HCT116 (cell line): Measurements from ENCODE around the gene CHSY1. TPM values are rescaled to one million over a fixed set of nuclear protein-coding genes. Genes with fewer than 3 reads are reported as not detected.

Experiments
- ATAC-seq: fragments of 200-7000 bp; cut with Tn5 transposase; 2 replicates; pipeline ENCODE4 v1.9.1; 2020; ENCODE audit warnings: mild to moderate bottlenecking, moderate library complexity
- BruUV-seq: library from RNA; stranded (reverse); fragments of 400-500 nt; replicated peaks from 2 replicates; lab custom pipeline; 2021; lab: Mats Ljungman, UMichigan
- CTCF ChIA-PET: fragments of 300-600 bp; sonication (Branson Sonifier 250); formaldehyde crosslinking; loops from one replicate; lab custom pipeline; 2021; ENCODE audit warnings: antibody characterized with exemption; lab: Charles Lee
- POLR2A ChIA-PET: fragments of 300-600, 350-600 bp; sonication (Branson Sonifier 250); formaldehyde crosslinking; loops from one replicate; lab custom pipeline; 2021; ENCODE audit warnings: antibody characterized with exemption; lab: Charles Lee
- RAD21 ChIA-PET, 2 experiments: fragments of 300-600 bp; sonication (Branson Sonifier 250); formaldehyde crosslinking; loops; one replicate each; lab custom pipeline; 2023; ENCODE audit warnings: low total read pairs in 2 of 2; ENCODE audit not compliant: uncharacterized antibody in 2 of 2, unreplicated experiment in 2 of 2, low non-redundant PET in 1 of 2; lab: Charles Lee
- DNase-seq: peaks from one replicate; pipeline ENCODE4 v3.0.0-alpha.2; 2010; ENCODE audit warnings: low read depth, low spot score
- H2AFZ ChIP-seq: fragments of 200-600 bp; shearing (Covaris generic), sonication (generic); 2 replicates; pipeline ENCODE4 v1.6.1; 2017; ENCODE audit warnings: low read depth, mixed run types, mixed read lengths, antibody characterized with exemption, low read length; ENCODE audit not compliant: poor library complexity, severe bottlenecking
- H3K27ac ChIP-seq: 2 replicates; pipeline ENCODE4 v1.5.1; 2012; ENCODE audit warnings: low read depth, low read length
- H3K27me3 ChIP-seq: fragments of 200-600 bp; sonication (generic); 2 replicates; pipeline ENCODE4 v1.6.1; 2016; ENCODE audit warnings: mixed run types, low read length, mixed read lengths; ENCODE audit not compliant: insufficient read depth
- H3K36me3 ChIP-seq, 2 experiments: fragments of 200-500 bp in 1 of 2; fragments of 200-600 bp in 1 of 2; sonication (Bioruptor generic) in 1 of 2; sonication (generic) in 1 of 2; 2 replicates each; pipeline versions ENCODE4 v1.5.1 to v1.6.1; 2014 to 2016; ENCODE audit warnings: low read length in 2 of 2, inconsistent platforms in 1 of 2, mixed read lengths in 1 of 2, mixed run types in 1 of 2; ENCODE audit not compliant: insufficient read depth in 2 of 2, control insufficient read depth in 1 of 2
- H3K4me1 ChIP-seq, 2 experiments: fragments of 200-600 bp in 1 of 2; sonication (generic) in 1 of 2; 2 replicates each; pipeline versions ENCODE4 v1.5.1 to v1.6.1; 2012 to 2017; ENCODE audit warnings: low read length in 2 of 2, inconsistent platforms in 1 of 2, mild to moderate bottlenecking in 1 of 2, mixed read lengths in 1 of 2, mixed run types in 1 of 2, moderate library complexity in 1 of 2; ENCODE audit not compliant: insufficient read depth in 2 of 2, control insufficient read depth in 1 of 2
- H3K4me2 ChIP-seq: fragments of 200-600 bp; sonication (generic); 2 replicates; pipeline ENCODE4 v1.6.1; 2017; ENCODE audit warnings: mixed run types, low read length, mixed read lengths
- H3K4me3 ChIP-seq, 2 experiments: fragments of 200-600 bp in 1 of 2; sonication (generic) in 1 of 2; replicated peaks in 1 of 2; 2 replicates each; pipeline ENCODE4 v1.5.1; 2011 to 2016; ENCODE audit warnings: low read length in 2 of 2, control low read depth in 1 of 2, low read depth in 1 of 2, mild to moderate bottlenecking in 1 of 2, mixed read lengths in 1 of 2, mixed run types in 1 of 2
- H3K79me2 ChIP-seq: fragments of 200-600 bp; sonication (generic); 2 replicates; pipeline ENCODE4 v1.6.1; 2017; ENCODE audit warnings: mild to moderate bottlenecking, mixed run types, low read length, moderate library complexity, mixed read lengths; ENCODE audit not compliant: insufficient read depth
- H3K9ac ChIP-seq: fragments of 200-600 bp; sonication (generic); 2 replicates; pipeline ENCODE4 v1.6.1; 2016; ENCODE audit warnings: low read length, mixed read lengths
- H3K9me2 ChIP-seq: fragments of 200-600 bp; sonication (generic), shearing (Covaris generic); 2 replicates; pipeline ENCODE4 v1.6.1; 2017; ENCODE audit warnings: mixed run types, mild to moderate bottlenecking, moderate library complexity; ENCODE audit not compliant: insufficient read depth
- H3K9me3 ChIP-seq, 2 experiments: fragments of 200-500 bp in 1 of 2; fragments of 200-600 bp in 1 of 2; sonication (Bioruptor generic) in 1 of 2; sonication (generic) in 1 of 2; 2 replicates each; pipeline ENCODE4 v1.6.1; 2014 to 2017; ENCODE audit warnings: low read length in 2 of 2, mixed read lengths in 2 of 2, inconsistent platforms in 1 of 2, low read depth in 1 of 2, mild to moderate bottlenecking in 1 of 2, mixed run types in 1 of 2, moderate library complexity in 1 of 2; ENCODE audit not compliant: control insufficient read depth in 1 of 2, insufficient read depth in 1 of 2
- H4K20me1 ChIP-seq: fragments of 200-600 bp; sonication (generic), shearing (Covaris generic); 2 replicates; pipeline ENCODE4 v1.6.1; 2017; ENCODE audit warnings: mixed run types, mild to moderate bottlenecking, moderate library complexity; ENCODE audit not compliant: insufficient read depth
- ELF1 ChIP-seq: IDR thresholded peaks from 2 replicates; pipeline ENCODE4 v1.6.1; 2012; ENCODE audit warnings: low read depth, borderline replicate concordance
- EZH2 ChIP-seq: fragments of 200-600 bp; sonication (generic); IDR thresholded peaks from 2 replicates; pipeline ENCODE4 v1.6.1; 2017; ENCODE audit warnings: antibody characterized with exemption, mixed run types
- POLR2AphosphoS5 ChIP-seq: IDR thresholded peaks from 2 replicates; pipeline ENCODE4 v1.6.1; 2011; ENCODE audit warnings: mild to moderate bottlenecking, low read depth, low read length, moderate library complexity
- intact Hi-C: fragments of 100-400 bp; cut with micrococcal nuclease; formaldehyde crosslinking; loops from 2 replicates; pipeline ENCODE4 v1.10.0; 2022
- total RNA-seq: library from RNA; stranded (reverse); gene quantifications from one replicate; pipeline ENCODE4 v1.2.1, GENCODE V29; 2021; ENCODE audit not compliant: unreplicated experiment
- TF ChIP-seq, protein P1 (sequence below): IDR thresholded peaks from 2 replicates; pipeline ENCODE4 v1.6.1; 2012; ENCODE audit warnings: low read depth

The CHSY1 gene
- total RNA-seq, 1 experiment from 2014 or later, result 25.4 TPM

DNA sequence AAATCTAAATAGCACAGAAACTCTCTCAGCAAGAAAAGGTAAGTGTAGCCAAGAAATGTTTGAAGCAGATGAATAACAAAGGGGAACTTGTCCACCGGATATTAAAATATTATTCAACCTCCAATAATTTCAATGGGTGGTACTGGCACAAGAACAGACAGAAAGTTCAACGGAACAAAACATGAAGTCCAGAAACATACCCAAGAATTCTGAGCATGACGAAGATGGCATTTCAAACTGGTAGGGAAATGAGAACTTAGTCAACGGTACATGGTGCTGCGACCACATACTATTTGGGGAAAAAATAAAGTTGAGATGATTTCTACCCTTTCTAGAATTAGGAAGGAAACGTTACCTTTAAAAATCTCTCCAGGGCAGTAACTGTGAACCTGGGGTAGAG lies 5.5 kb downstream of the CHSY1 start:
- Histone ChIP-seq H3K36me3 (peaks cover 10 to 16% of the 10 kb centered on the region in 2 experiments; a peak in 3 of 4 replicates), H3K9ac (no peak overlapping the region), H3K4me1 (peaks cover 8 to 12% of the 10 kb centered on the region in 2 experiments), H3K4me2 (no peak overlapping the region), H4K20me1 (peaks cover 10% of the 10 kb centered on the region; the same call in 1 of the 2 replicates), H3K27me3 (no peaks in the 10 kb centered on the region), H3K27ac (no peak overlapping the region), H2AFZ (no peak overlapping the region), H3K4me3 (no peak overlapping the region), H3K79me2 (peaks cover 97% of the 10 kb centered on the region), H3K9me2 (no peaks in the 10 kb centered on the region), H3K9me3 (no peaks in the 10 kb centered on the region)
- ChIA-PET POLR2A (no interaction called here), CTCF (interaction anchor here (1.4 kb wide), 1 partner anchor 896 kb away, joined by 3 read pairs; no protein-coding TSS in a partner anchor), RAD21 (no interaction called here)
- intact Hi-C loops, result no loop called here
- BruUV-seq, result no TSS peak
- no peak for DNase-seq
- no peak for ATAC-seq
- TF ChIP-seq, protein P1, sequence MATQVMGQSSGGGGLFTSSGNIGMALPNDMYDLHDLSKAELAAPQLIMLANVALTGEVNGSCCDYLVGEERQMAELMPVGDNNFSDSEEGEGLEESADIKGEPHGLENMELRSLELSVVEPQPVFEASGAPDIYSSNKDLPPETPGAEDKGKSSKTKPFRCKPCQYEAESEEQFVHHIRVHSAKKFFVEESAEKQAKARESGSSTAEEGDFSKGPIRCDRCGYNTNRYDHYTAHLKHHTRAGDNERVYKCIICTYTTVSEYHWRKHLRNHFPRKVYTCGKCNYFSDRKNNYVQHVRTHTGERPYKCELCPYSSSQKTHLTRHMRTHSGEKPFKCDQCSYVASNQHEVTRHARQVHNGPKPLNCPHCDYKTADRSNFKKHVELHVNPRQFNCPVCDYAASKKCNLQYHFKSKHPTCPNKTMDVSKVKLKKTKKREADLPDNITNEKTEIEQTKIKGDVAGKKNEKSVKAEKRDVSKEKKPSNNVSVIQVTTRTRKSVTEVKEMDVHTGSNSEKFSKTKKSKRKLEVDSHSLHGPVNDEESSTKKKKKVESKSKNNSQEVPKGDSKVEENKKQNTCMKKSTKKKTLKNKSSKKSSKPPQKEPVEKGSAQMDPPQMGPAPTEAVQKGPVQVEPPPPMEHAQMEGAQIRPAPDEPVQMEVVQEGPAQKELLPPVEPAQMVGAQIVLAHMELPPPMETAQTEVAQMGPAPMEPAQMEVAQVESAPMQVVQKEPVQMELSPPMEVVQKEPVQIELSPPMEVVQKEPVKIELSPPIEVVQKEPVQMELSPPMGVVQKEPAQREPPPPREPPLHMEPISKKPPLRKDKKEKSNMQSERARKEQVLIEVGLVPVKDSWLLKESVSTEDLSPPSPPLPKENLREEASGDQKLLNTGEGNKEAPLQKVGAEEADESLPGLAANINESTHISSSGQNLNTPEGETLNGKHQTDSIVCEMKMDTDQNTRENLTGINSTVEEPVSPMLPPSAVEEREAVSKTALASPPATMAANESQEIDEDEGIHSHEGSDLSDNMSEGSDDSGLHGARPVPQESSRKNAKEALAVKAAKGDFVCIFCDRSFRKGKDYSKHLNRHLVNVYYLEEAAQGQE, result no peak
- TF ChIP-seq ELF1 (no peak), EZH2 (no peak), POLR2AphosphoS5 (no peak)
